HL-60 (cell line): Measurements from ENCODE around the gene HPGD.

Experiments
- GABPA ChIP-seq: IDR thresholded peaks from 2 replicates; pipeline ENCODE4 v1.6.1; 2012; ENCODE audit warnings: low read depth
- REST ChIP-seq: IDR thresholded peaks from 2 replicates; pipeline ENCODE4 v1.6.1; 2012; ENCODE audit warnings: low read depth; ENCODE audit not compliant: insufficient replicate concordance
- TF ChIP-seq, protein P1 (sequence below): IDR thresholded peaks from one replicate; pipeline ENCODE4 v1.5.1; 2011; ENCODE audit warnings: low read length, control low read depth, inconsistent platforms; ENCODE audit not compliant: insufficient read depth

DNA sequence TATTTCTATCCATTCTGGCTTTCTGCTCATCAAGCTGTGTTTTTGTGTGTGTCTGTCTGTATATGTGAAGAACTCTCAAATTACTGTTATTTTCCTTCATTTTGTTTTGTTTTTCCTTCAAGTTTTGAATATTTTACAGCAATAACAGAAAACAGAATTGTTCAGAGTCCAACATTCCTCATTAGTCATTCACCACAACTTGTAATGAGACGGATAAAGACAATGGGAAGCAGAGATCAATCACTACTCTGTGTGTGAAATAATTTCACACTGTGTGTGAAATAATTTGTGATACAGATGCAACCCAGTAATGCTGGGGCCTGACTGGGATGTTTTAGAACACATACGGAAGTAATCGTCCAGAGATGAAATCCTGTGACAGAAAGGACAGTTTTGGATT, 55.2 kb downstream of the HPGD start:
- TF ChIP-seq, protein P1, sequence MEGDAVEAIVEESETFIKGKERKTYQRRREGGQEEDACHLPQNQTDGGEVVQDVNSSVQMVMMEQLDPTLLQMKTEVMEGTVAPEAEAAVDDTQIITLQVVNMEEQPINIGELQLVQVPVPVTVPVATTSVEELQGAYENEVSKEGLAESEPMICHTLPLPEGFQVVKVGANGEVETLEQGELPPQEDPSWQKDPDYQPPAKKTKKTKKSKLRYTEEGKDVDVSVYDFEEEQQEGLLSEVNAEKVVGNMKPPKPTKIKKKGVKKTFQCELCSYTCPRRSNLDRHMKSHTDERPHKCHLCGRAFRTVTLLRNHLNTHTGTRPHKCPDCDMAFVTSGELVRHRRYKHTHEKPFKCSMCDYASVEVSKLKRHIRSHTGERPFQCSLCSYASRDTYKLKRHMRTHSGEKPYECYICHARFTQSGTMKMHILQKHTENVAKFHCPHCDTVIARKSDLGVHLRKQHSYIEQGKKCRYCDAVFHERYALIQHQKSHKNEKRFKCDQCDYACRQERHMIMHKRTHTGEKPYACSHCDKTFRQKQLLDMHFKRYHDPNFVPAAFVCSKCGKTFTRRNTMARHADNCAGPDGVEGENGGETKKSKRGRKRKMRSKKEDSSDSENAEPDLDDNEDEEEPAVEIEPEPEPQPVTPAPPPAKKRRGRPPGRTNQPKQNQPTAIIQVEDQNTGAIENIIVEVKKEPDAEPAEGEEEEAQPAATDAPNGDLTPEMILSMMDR, result no peak
- TF ChIP-seq GABPA, result no peak
- no peak for TF ChIP-seq REST
